Measurements from ENCODE around the gene UROD.
"Not testable (repeated sequence)": the region's sequence is repeated elsewhere in the genome, so short reads cannot be mapped to it uniquely, and the experiment has no call there.

The UROD gene

GRCh38 chr1:45043094-45043493, 31.0 kb downstream of the UROD start:
- DNase-seq: no peak

GRCh38 chr1:45044916-45045315, 32.9 kb downstream of the UROD start:
- no peak for DNase-seq

DNA sequence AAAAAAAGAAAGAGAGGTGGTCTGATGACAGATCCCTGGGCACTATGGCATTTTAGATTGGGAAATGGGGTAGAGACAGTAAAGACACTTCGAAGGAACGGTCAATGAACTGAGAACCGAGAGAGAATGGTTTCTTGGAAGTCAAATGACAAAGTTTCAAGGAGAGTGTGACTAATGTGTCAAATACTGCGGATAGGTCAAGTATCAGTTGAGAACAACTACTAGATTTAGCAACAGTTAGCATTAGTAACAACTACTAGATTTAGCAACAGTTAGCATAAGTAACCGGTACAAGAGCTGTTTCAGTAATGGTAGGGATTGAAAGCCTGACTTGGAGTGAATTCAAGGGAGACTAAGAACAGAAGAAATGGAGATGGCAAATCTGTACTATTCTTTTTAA, 35.0 kb downstream of the UROD start:
- no peak for DNase-seq

- peak in 1 of 2 experiments; percentile 23 for DNase-seq
These were observed 39.1 kb downstream of the UROD start for GRCh38 chr1:45051005-45051772.

DNA sequence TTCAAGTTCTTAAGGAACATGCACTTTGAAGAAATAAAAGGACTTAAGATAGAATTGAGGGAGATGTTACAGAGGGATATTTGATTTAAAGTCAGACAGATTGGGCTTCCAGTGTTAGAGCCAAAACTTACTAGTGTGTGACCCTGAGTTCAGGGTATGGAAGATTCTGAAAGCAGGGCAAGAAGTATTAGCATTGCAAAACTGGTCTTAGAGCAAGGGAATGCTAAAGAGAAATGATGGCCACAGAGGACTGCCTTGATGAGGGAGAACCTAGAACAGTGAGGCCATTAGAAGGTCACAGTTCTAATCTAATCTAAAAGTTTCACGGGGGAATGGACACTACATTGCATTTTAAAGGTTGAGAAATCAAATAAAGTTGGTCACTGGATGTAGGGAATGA, 45.5 kb downstream of the UROD start:
- no peak for DNase-seq

DNA sequence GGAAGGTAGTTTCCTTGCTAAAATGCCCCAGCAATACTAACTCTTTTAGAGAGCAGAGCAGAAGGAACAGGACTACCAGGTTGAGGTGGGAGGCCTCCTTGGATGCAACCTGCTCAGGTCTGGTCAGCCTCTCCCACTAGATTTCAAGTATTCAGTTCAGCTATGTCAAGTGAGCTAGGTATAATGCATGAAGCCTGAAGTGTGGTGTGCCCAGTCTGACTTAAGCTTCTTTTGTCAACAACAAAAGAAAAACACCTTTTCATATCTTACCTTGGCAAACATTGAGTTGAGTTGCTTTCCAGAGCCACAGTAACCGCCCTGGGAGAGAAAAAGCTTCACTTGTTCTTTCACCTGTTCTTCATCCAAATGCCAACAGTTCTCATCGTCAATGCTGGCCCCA, 47.8 kb downstream of the UROD start:
- DNase-seq: no peak

GRCh38 chr1:45062463-45062862, 50.4 kb downstream of the UROD start:
- DNase-seq: not testable (repeated sequence)

DNA sequence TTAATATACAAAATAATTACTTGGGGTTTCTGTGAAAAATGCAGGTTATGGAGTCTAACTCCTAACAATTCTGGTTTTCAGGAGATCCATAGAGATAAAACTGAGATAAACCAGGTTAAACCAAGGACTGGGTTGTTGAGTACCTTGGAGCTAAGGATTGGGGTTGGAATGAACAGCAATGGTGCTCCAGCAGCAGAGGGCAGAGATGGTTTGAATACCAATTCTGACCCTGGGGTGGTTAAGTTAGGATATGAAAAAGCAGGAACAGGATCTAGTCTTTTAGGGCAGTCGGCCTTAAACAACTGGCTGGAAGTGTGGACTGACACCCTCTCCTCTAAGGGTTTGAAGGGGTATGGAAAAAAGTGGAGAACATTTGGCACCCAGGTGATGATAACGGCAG, 53.0 kb downstream of the UROD start:
- DNase-seq: no peak
